H1 (cell line): ENCODE data around the gene LDLR. TPM values are rescaled to one million over a fixed set of nuclear protein-coding genes. Genes with fewer than 3 reads are reported as not detected.

ENCODE experiments used
- CTCF ChIA-PET: fragments of 300-600 bp; sonication (Branson Sonifier 250); formaldehyde crosslinking; loops from one replicate; lab custom pipeline; 2021; ENCODE audit not compliant: partially characterized antibody; lab: Charles Lee
- POLR2A ChIA-PET: fragments of 300-600 bp; sonication (Branson Sonifier 250); formaldehyde crosslinking; loops from one replicate; lab custom pipeline; 2021; ENCODE audit warnings: inconsistent platforms; ENCODE audit not compliant: partially characterized antibody; lab: Charles Lee
- DNase-seq, 2 experiments: peaks; one replicate each; pipeline versions ENCODE4 v3.0.0 to v3.0.0-alpha.2; 2010 to 2022; ENCODE audit warnings: low spot score in 2 of 2, low read depth in 1 of 2, mixed read lengths in 1 of 2
- FAIRE-seq: peaks from 2 replicates; lab custom pipeline; 2011; peaks lifted over from hg19 to GRCh38; lab: Jason Lieb, UNC
- H2AFZ ChIP-seq: 2 replicates; pipeline ENCODE4 v1.8.1; 2012; ENCODE audit warnings: low read length, inconsistent platforms
- H2AK5ac ChIP-seq: 2 replicates; pipeline ENCODE4 v1.6.1; 2013; ENCODE audit warnings: low read depth, low read length
- H2BK120ac ChIP-seq: replicated peaks from 2 replicates; pipeline ENCODE3; 2013; ENCODE audit warnings: low read depth, low read length, inconsistent platforms
- H2BK12ac ChIP-seq: 2 replicates; pipeline ENCODE4 v1.6.1; 2013; ENCODE audit warnings: low read depth, low read length
- H2BK15ac ChIP-seq: 2 replicates; pipeline ENCODE4 v1.6.1; 2013; ENCODE audit warnings: low read length
- H2BK20ac ChIP-seq: 2 replicates; pipeline ENCODE4 v1.6.1; 2013; ENCODE audit warnings: low read length
- H2BK5ac ChIP-seq: 2 replicates; pipeline ENCODE4 v1.6.1; 2013; ENCODE audit warnings: low read depth, low read length
- H3K14ac ChIP-seq: 2 replicates; pipeline ENCODE4 v1.6.1; 2013; ENCODE audit warnings: inconsistent platforms; ENCODE audit not compliant: insufficient read length
- H3K18ac ChIP-seq: 2 replicates; pipeline ENCODE4 v1.6.1; 2013; ENCODE audit warnings: low read length; ENCODE audit errors: extremely low read depth
- H3K23ac ChIP-seq: 2 replicates; pipeline ENCODE4 v1.6.1; 2013; ENCODE audit warnings: inconsistent platforms; ENCODE audit not compliant: insufficient read length
- H3K23me2 ChIP-seq: 2 replicates; pipeline ENCODE4 v1.6.1; 2013; ENCODE audit warnings: low read depth, low read length
- H3K27ac ChIP-seq: 2 replicates; pipeline ENCODE4 v1.6.1; 2011; ENCODE audit warnings: low read depth, low read length, inconsistent platforms
- H3K27me3 ChIP-seq, 4 experiments: replicated peaks in 1 of 4; 1 replicate in 1 of 4; 2 replicates in 3 of 4; pipeline versions ENCODE4 v1.6.1 to v1.8.1; 2011 to 2013; ENCODE audit warnings: low read length in 3 of 4, mild to moderate bottlenecking in 3 of 4, inconsistent platforms in 2 of 4, mixed read lengths in 2 of 4, moderate library complexity in 1 of 4; ENCODE audit not compliant: control insufficient read depth in 3 of 4, insufficient read depth in 3 of 4; ENCODE audit errors: extremely low read depth in 1 of 4
- H3K36me3 ChIP-seq, 4 experiments: 2 replicates each; pipeline versions ENCODE4 v1.6.1 to v1.8.1; 2011 to 2013; ENCODE audit warnings: mild to moderate bottlenecking in 4 of 4, low read length in 3 of 4, moderate library complexity in 2 of 4, control low read depth in 1 of 4, inconsistent platforms in 1 of 4; ENCODE audit not compliant: insufficient read depth in 4 of 4, control insufficient read depth in 2 of 4
- H3K4ac ChIP-seq: replicated peaks from 2 replicates; pipeline ENCODE3; 2013; ENCODE audit warnings: low read length, low read depth, mixed read lengths, inconsistent platforms; ENCODE audit not compliant: insufficient read length
- H3K4me1 ChIP-seq, 4 experiments: replicated peaks in 1 of 4; 1 replicate in 1 of 4; 2 replicates in 3 of 4; pipeline versions ENCODE4 v1.6.1 to v1.8.1; 2011 to 2013; ENCODE audit warnings: low read length in 3 of 4, inconsistent platforms in 2 of 4, mixed read lengths in 1 of 4; ENCODE audit not compliant: insufficient read depth in 4 of 4, control insufficient read depth in 3 of 4
- H3K4me2 ChIP-seq, 2 experiments: 2 replicates each; pipeline versions ENCODE4 v1.6.1 to v1.8.1; 2011 to 2013; ENCODE audit warnings: low read depth in 2 of 2, low read length in 2 of 2, control low read depth in 1 of 2, inconsistent platforms in 1 of 2, mild to moderate bottlenecking in 1 of 2; ENCODE audit not compliant: insufficient read depth in 1 of 2
- H3K4me3 ChIP-seq, 4 experiments: fragments of 200-600, 300-600 bp in 1 of 4; sonication (generic), shearing (Covaris generic), sonication (Bioruptor Twin) in 1 of 4; 2 replicates each; pipeline versions ENCODE4 v1.5.1 to v1.8.1; 2011 to 2016; ENCODE audit warnings: low read length in 4 of 4, low read depth in 3 of 4, control low read depth in 2 of 4, inconsistent platforms in 2 of 4, mild to moderate bottlenecking in 2 of 4, mixed read lengths in 1 of 4, moderate library complexity in 1 of 4; ENCODE audit not compliant: insufficient read depth in 2 of 4; ENCODE audit errors: extremely low read depth in 1 of 4
- H3K56ac ChIP-seq: replicated peaks from 2 replicates; pipeline ENCODE3; 2013; ENCODE audit warnings: low read depth, mild to moderate bottlenecking, mixed read lengths, low read length, inconsistent platforms; ENCODE audit not compliant: insufficient read length
- H3K79me1 ChIP-seq: 2 replicates; pipeline ENCODE4 v1.6.1; 2013; ENCODE audit warnings: low read depth, low read length, control low read depth
- H3K79me2 ChIP-seq, 2 experiments: 2 replicates each; pipeline versions ENCODE4 v1.6.1 to v1.8.1; 2012 to 2013; ENCODE audit warnings: low read length in 2 of 2, mild to moderate bottlenecking in 2 of 2, inconsistent platforms in 1 of 2; ENCODE audit not compliant: insufficient read depth in 2 of 2, control insufficient read depth in 1 of 2
- H3K9ac ChIP-seq, 4 experiments: replicated peaks in 1 of 4; 1 replicate in 1 of 4; 2 replicates in 3 of 4; pipeline versions ENCODE4 v1.6.1 to v1.8.1; 2011 to 2013; ENCODE audit warnings: low read depth in 3 of 4, low read length in 3 of 4, control low read depth in 2 of 4, mild to moderate bottlenecking in 2 of 4, moderate library complexity in 2 of 4, inconsistent platforms in 1 of 4; ENCODE audit errors: extremely low read depth in 1 of 4
- H3K9me3 ChIP-seq, 2 experiments: 2 replicates each; pipeline versions ENCODE4 v1.6.1 to v1.8.1; 2012 to 2013; ENCODE audit warnings: mild to moderate bottlenecking in 2 of 2, moderate library complexity in 2 of 2, control low read depth in 1 of 2, inconsistent platforms in 1 of 2, low read depth in 1 of 2, low read length in 1 of 2, mixed read lengths in 1 of 2; ENCODE audit not compliant: insufficient read depth in 2 of 2
- H4K20me1 ChIP-seq, 2 experiments: replicated peaks in 1 of 2; 2 replicates each; pipeline versions ENCODE3 to v1.8.1; 2011 to 2013; ENCODE audit warnings: inconsistent platforms in 2 of 2, low read length in 2 of 2, mild to moderate bottlenecking in 1 of 2; ENCODE audit not compliant: insufficient read depth in 2 of 2, control insufficient read depth in 1 of 2
- H4K5ac ChIP-seq: 2 replicates; pipeline ENCODE4 v1.6.1; 2013; ENCODE audit warnings: low read length, low read depth, mixed read lengths, inconsistent platforms; ENCODE audit not compliant: insufficient read length
- H4K8ac ChIP-seq: 2 replicates; pipeline ENCODE4 v1.8.0; 2013; ENCODE audit warnings: mild to moderate bottlenecking, moderate library complexity, low read length, inconsistent platforms; ENCODE audit not compliant: insufficient read depth; ENCODE audit errors: extremely low read depth
- H4K91ac ChIP-seq: replicated peaks from 2 replicates; pipeline ENCODE3; 2013; ENCODE audit warnings: low read length, mixed read lengths, inconsistent platforms; ENCODE audit not compliant: insufficient read length
- ASH2L ChIP-seq: fragments of 200-600, 300-600 bp; sonication (generic); IDR thresholded peaks from one replicate; pipeline ENCODE4 v1.7.1; 2017; ENCODE audit warnings: low read length
- POLR2AphosphoS5 ChIP-seq: IDR thresholded peaks from 2 replicates; pipeline ENCODE4 v1.6.1; 2011; ENCODE audit warnings: low read depth, low read length
- SIN3A ChIP-seq, 2 experiments: IDR thresholded peaks in 1 of 2; conservative IDR thresholded peaks in 1 of 2; 2 replicates each; pipeline ENCODE4 v1.6.1; 2011 to 2012; ENCODE audit warnings: low read length in 2 of 2, improper control_type of control experiment in 1 of 2, low read depth in 1 of 2, mild to moderate bottlenecking in 1 of 2
- SP4 ChIP-seq: IDR thresholded peaks from 2 replicates; pipeline ENCODE4 v1.6.1; 2012; ENCODE audit warnings: low read length, inconsistent platforms
- TAF7 ChIP-seq: optimal IDR thresholded peaks from 2 replicates; pipeline ENCODE3; 2011; ENCODE audit warnings: low read depth, mild to moderate bottlenecking, inconsistent platforms, low read length, moderate library complexity, borderline replicate concordance
- ZNF274 ChIP-seq: IDR thresholded peaks from 2 replicates; pipeline ENCODE4 v1.7.0; 2012; ENCODE audit warnings: low read length, borderline replicate concordance; ENCODE audit errors: extremely low read depth
- WGBS, 2 experiments: shearing (Covaris generic) in 1 of 2; methylation state at CpG; one replicate each; pipeline versions ENCODE4 v1.1.6 to v1.1.7; 2013 to 2015; ENCODE audit warnings: low lambda C conversion rate in 2 of 2, mixed read lengths in 2 of 2, inconsistent platforms in 1 of 2, low coverage in 1 of 2, missing lambda C conversion rate in 1 of 2; ENCODE audit not compliant: insufficient replicate concordance in 2 of 2, insufficient coverage in 1 of 2, insufficient read length in 1 of 2; ENCODE audit errors: extremely low coverage in 1 of 2, missing lambda C conversion rate in 1 of 2; 5-methylcytosine and 5-hydroxymethylcytosine counted together
- polyA plus RNA-seq, 7 experiments: library from polyadenylated mRNA; depleted of rRNA in 3 of 7; stranded (reverse) in 5 of 7; unstranded in 2 of 7; fragments of >200 nt in 5 of 7; fragments of 200-250 nt in 2 of 7; gene quantifications; 1 replicate in 5 of 7; 2 replicates in 1 of 7; 4 replicates in 1 of 7; pipeline versions ENCODE4 v1.2.1 to v1.2.3, GENCODE V29; 2011 to 2013; ENCODE audit warnings: missing spikeins in 2 of 7, mixed read lengths in 2 of 7
- total RNA-seq: library from RNA; stranded (reverse); fragmentation: NEBNext Ultra II Directional; extraction: Animal tissue kit (Norgen Biotek cat#: 25700); gene quantifications from 2 replicates; pipeline ENCODE4 v1.2.1, GENCODE V29; 2021
- TF ChIP-seq, protein P1 (sequence below): IDR thresholded peaks from 2 replicates; pipeline ENCODE4 v1.6.1; 2012; ENCODE audit warnings: inconsistent platforms

The LDLR gene
- total and polyA plus RNA-seq, 2 of the 8 experiments (the other 6 are each of a cell fraction or from before 2014, with no cell fraction given): 70.1 to 118 TPM

DNA sequence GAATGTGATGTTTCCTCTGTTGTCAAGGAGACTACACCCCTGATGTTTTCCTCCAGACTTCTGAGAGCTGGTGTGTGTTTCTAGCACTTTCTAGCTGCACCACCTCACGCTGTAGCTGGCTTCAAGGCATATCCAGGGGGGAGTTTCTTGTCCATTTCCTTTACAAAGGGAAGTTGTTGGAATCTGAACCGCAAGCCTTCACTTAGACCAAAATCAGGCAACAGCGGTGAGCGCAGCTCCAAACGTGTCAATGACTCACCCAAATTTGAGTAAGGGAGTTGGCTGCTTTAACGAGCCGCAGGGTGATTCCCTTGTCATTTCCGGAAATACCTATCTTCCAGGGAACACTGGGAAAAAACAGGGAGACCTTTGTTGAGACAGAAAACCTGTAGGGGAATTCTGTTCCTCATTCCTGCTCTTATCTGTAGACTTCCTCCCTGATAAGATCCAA lies 2.5 kb downstream of the LDLR start:
- DNase-seq: no peak
- H3K9ac ChIP-seq: peak overlapping the region in 2 of 4 experiments; percentile 31 to 46; a peak in 4 of 7 replicates

More for the DNA sequence above, 2.5 kb downstream of the LDLR start:
- H3K27ac ChIP-seq: peak overlapping the region; percentile 78
- H2BK5ac ChIP-seq: no peak overlapping the region; the same call in 1 of the 2 replicates
- peak overlapping the region; percentile 67 to 100 (median 94); a peak in 5 of 8 replicates for H3K4me3 ChIP-seq
- H2AK5ac ChIP-seq: no peak overlapping the region; the same call in 1 of the 2 replicates
- WGBS, 2 experiments: 65% methylated on average over 8 of the region's 8 CpGs; no CpG with 5 or more reads in 1 of the 2 experiments
- H2BK20ac ChIP-seq: no peak overlapping the region
- H3K79me2 ChIP-seq: peaks cover 53 to 63% of the 10 kb centered on the region in 2 experiments
- H3K23me2 ChIP-seq: peaks cover 7% of the 10 kb centered on the region
- no peak overlapping the region for H3K23ac ChIP-seq
- H3K4ac ChIP-seq: no peak overlapping the region
- peak overlapping the region; percentile 90 to 98 for H3K4me2 ChIP-seq
- H3K18ac ChIP-seq: no peak overlapping the region
- H4K91ac ChIP-seq: no peak overlapping the region
- CTCF ChIA-PET: interaction anchor here (0.5 to 1.1 kb wide), 2 partner anchors 10 to 56 kb away, joined by 3 to 4 read pairs; no protein-coding TSS in a partner anchor
- no peak overlapping the region for H4K8ac ChIP-seq
- no peak overlapping the region for H4K5ac ChIP-seq
- H3K14ac ChIP-seq: no peak overlapping the region
- H3K4me1 ChIP-seq: peaks cover 7 to 12% (median 10%) of the 10 kb centered on the region in 4 experiments
- H2BK15ac ChIP-seq: no peak overlapping the region
- POLR2A ChIA-PET: interaction anchor here (0.6 to 1.4 kb wide), 5 partner anchors 9 to 377 kb away, joined by 3 to 4 read pairs (median 3); no protein-coding TSS in a partner anchor
- H2BK12ac ChIP-seq: no peak overlapping the region; the same call in 1 of the 2 replicates
- H2AFZ ChIP-seq: no peak overlapping the region
- peaks cover 11 to 57% (median 21%) of the 10 kb centered on the region in 4 experiments; a peak in 7 of 8 replicates for H3K36me3 ChIP-seq
- H3K56ac ChIP-seq: peak overlapping the region; percentile 7
- no peak for FAIRE-seq
- no peaks in the 10 kb centered on the region for H3K9me3 ChIP-seq
- TF ChIP-seq SP4 (no peak), ASH2L (no peak), SIN3A (conservative IDR thresholded peaks at IDR 0.05 in 1 of 2, IDR thresholded peaks at IDR 0.05 in 1 of 2; ENCODE audit: low read depth in 1 of 2, low read length in 2 of 2) (0 out of 4 replicates have a peak, but pooled peaks of 1 of the 2 experiments have one; percentile 22), POLR2AphosphoS5 (0 out of 2 replicates have a peak, but pooled peaks have one; percentile 26), TAF7 (peak; percentile 28), ZNF274 (no peak)
- TF ChIP-seq, protein P1, sequence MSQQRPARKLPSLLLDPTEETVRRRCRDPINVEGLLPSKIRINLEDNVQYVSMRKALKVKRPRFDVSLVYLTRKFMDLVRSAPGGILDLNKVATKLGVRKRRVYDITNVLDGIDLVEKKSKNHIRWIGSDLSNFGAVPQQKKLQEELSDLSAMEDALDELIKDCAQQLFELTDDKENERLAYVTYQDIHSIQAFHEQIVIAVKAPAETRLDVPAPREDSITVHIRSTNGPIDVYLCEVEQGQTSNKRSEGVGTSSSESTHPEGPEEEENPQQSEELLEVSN: no peak
- H3K79me1 ChIP-seq: peaks cover 7% of the 10 kb centered on the region
- no peak overlapping the region for H2BK120ac ChIP-seq
- H4K20me1 ChIP-seq: peaks cover 35 to 39% of the 10 kb centered on the region in 2 experiments
- no peaks in the 10 kb centered on the region for H3K27me3 ChIP-seq
